B cell (primary cell): ENCODE results near the gene KLHL33. TPM values are rescaled to one million over a fixed set of nuclear protein-coding genes. Genes with fewer than 3 reads are reported as not detected.

ENCODE experiments used
- ATAC-seq: fragments of 200-7000 bp; cut with Tn5 transposase; one replicate; pipeline ENCODE4 v1.10.0; 2021; ENCODE audit warnings: low read depth, mild to moderate bottlenecking, moderate number of reproducible peaks, moderate library complexity
- CTCF ChIA-PET: fragments of 350-600 bp; sonication (Branson Sonifier 250); formaldehyde crosslinking; loops from one replicate; lab custom pipeline; 2021; ENCODE audit warnings: antibody characterized with exemption, inconsistent platforms; lab: Charles Lee
- POLR2A ChIA-PET: fragments of 350-600 bp; sonication (Branson Sonifier 250); formaldehyde crosslinking; loops from one replicate; lab custom pipeline; 2021; ENCODE audit warnings: antibody characterized with exemption; lab: Charles Lee
- DNase-seq: peaks from one replicate; pipeline ENCODE4 v3.0.0; 2013
- H2AFZ ChIP-seq: 2 replicates; pipeline ENCODE4 v1.6.1; 2012; ENCODE audit warnings: mild to moderate bottlenecking, low read depth, low read length; ENCODE audit not compliant: insufficient read depth, poor library complexity, severe bottlenecking
- H3K27ac ChIP-seq, 2 donors: 1 replicate in 1 of 2; 2 replicates in 1 of 2; pipeline ENCODE4 v1.5.1; 2012 to 2013; ENCODE audit warnings: low read length in 2 of 2, mild to moderate bottlenecking in 2 of 2, moderate library complexity in 1 of 2
- H3K27me3 ChIP-seq, 4 experiments: fragments of 200-600 bp in 1 of 4; sonication (generic) in 1 of 4; replicated peaks in 1 of 4; 1 replicate in 2 of 4; 2 replicates in 2 of 4; pipeline versions ENCODE4 v1.6.1 to v1.7.0; 2013 to 2016; ENCODE audit warnings: low read length in 3 of 4, mild to moderate bottlenecking in 2 of 4, mixed read lengths in 1 of 4, moderate library complexity in 1 of 4; ENCODE audit not compliant: insufficient read depth in 4 of 4, control insufficient read depth in 3 of 4; ENCODE audit errors: control extremely low read depth in 1 of 4
- H3K36me3 ChIP-seq, 2 experiments: replicated peaks in 1 of 2; 1 replicate in 1 of 2; 2 replicates in 1 of 2; pipeline versions ENCODE4 v1.6.1 to v1.7.1; 2013; ENCODE audit warnings: low read length in 1 of 2; ENCODE audit not compliant: insufficient read depth in 2 of 2, control insufficient read depth in 1 of 2; ENCODE audit errors: control extremely low read depth in 1 of 2, extremely low read depth in 1 of 2
- H3K4me1 ChIP-seq, 2 donors: fragments of 200-600 bp in 1 of 2; sonication (generic) in 1 of 2; 1 replicate in 1 of 2; 2 replicates in 1 of 2; pipeline versions ENCODE4 v1.5.1 to v1.6.1; 2013 to 2017; ENCODE audit warnings: low read length in 2 of 2; ENCODE audit not compliant: control insufficient read depth in 2 of 2, insufficient read depth in 2 of 2
- H3K4me2 ChIP-seq: replicated peaks from 2 replicates; pipeline ENCODE3; 2012; ENCODE audit warnings: mild to moderate bottlenecking, low read depth, low read length; ENCODE audit not compliant: poor library complexity, severe bottlenecking
- H3K4me3 ChIP-seq, 5 experiments: fragments of 200-600 bp in 1 of 5; sonication (generic) in 1 of 5; 1 replicate in 3 of 5; 2 replicates in 2 of 5; pipeline versions ENCODE4 v1.5.1 to v1.7.0; 2011 to 2016; ENCODE audit warnings: low read length in 4 of 5, mild to moderate bottlenecking in 4 of 5, low read depth in 2 of 5, control low read depth in 1 of 5, moderate library complexity in 1 of 5; ENCODE audit not compliant: insufficient read depth in 1 of 5; ENCODE audit errors: control extremely low read depth in 1 of 5, extremely low read depth in 1 of 5
- H3K79me2 ChIP-seq: fragments of 200-600 bp; sonication (generic); one replicate; pipeline ENCODE4 v1.6.0; 2016; ENCODE audit warnings: low read length; ENCODE audit not compliant: control insufficient read depth, insufficient read depth
- H3K9ac ChIP-seq: fragments of 200-600 bp; sonication (generic); 2 replicates; pipeline ENCODE4 v1.6.1; 2017; ENCODE audit warnings: mild to moderate bottlenecking, low read length, moderate library complexity
- H3K9me3 ChIP-seq, 3 donors: one replicate each; pipeline versions ENCODE4 v1.6.1 to v1.7.1; 2013; ENCODE audit warnings: low read length in 2 of 3; ENCODE audit not compliant: control insufficient read depth in 2 of 3, insufficient read depth in 1 of 3; ENCODE audit errors: control extremely low read depth in 1 of 3
- H4K20me1 ChIP-seq: 2 replicates; pipeline ENCODE4 v1.6.0; 2012; ENCODE audit warnings: mild to moderate bottlenecking, low read length; ENCODE audit not compliant: insufficient read depth, control insufficient read depth, poor library complexity, severe bottlenecking
- H3K27ac Mint-ChIP-seq: one replicate; pipeline ENCODE4 v1.8.0; 2021; ENCODE audit warnings: mixed read lengths
- H3K27me3 Mint-ChIP-seq: one replicate; pipeline ENCODE4 v1.8.0; 2021; ENCODE audit warnings: mixed read lengths
- H3K4me1 Mint-ChIP-seq: one replicate; pipeline ENCODE4 v1.8.0; 2021; ENCODE audit warnings: mixed read lengths
- H3K4me3 Mint-ChIP-seq: one replicate; pipeline ENCODE4 v1.8.0; 2021; ENCODE audit warnings: mixed read lengths
- H3K9me3 Mint-ChIP-seq: one replicate; pipeline ENCODE4 v1.8.0; 2022; ENCODE audit warnings: mixed read lengths; ENCODE audit not compliant: insufficient read depth
- EZH2 ChIP-seq: IDR thresholded peaks from 2 replicates; pipeline ENCODE4 v1.6.1; 2012; ENCODE audit warnings: borderline replicate concordance, low read depth, mild to moderate bottlenecking, moderate library complexity, low read length; ENCODE audit not compliant: insufficient read depth, poor library complexity, severe bottlenecking
- WGBS: methylation state at CpG from one replicate; pipeline ENCODE4 v1.1.5; 2013; ENCODE audit warnings: missing lambda C conversion rate; ENCODE audit not compliant: insufficient coverage; 5-methylcytosine and 5-hydroxymethylcytosine counted together
- intact Hi-C: fragments of 100-400 bp; cut with micrococcal nuclease; formaldehyde crosslinking; loops from one replicate; pipeline ENCODE4 v1.10.0; 2022
- polyA plus RNA-seq: library from polyadenylated mRNA; depleted of rRNA; stranded (reverse); fragments of >200 nt; gene quantifications from 2 replicates; pipeline ENCODE4 v1.2.3, GENCODE V29; 2012
- total RNA-seq, 2 donors: library from RNA; stranded (reverse); fragments of 120-200 nt in 1 of 2; gene quantifications; 1 replicate in 1 of 2; 2 replicates in 1 of 2; pipeline versions ENCODE4 v1.2.3 to v1.2.4, GENCODE V29; 2013 to 2022
- TF ChIP-seq, protein P1 (sequence below): fragments of 200-600 bp; IDR thresholded peaks from one replicate; pipeline ENCODE4 v1.8.0; 2022; ENCODE audit warnings: antibody characterized with exemption, mild to moderate bottlenecking

The KLHL33 gene
- total and polyA plus RNA-seq, 2 donors (not counting 1 experiment from before 2014, with no cell fraction given), result 0.20 to 0.25 TPM

DNA sequence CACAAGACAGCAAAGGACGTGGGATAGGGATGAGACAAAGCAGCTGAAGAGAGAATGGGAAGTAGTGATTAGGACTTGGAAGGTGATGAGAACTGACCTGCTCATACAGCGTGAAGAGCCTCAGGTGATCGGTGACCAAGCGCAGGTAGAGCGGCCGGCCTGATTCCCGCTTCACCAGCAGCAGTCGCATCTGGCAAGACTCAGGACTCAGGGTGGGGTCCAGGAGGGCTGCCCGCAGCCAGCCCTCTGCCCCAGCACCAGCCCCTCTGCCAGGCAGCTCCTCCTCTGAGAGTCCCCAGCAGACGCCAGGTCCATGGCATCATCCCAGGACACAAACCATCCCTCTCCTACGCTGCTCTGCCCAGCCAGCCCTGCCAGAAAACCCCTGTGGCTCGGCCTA lies 53.4 kb downstream of the KLHL33 start:
- ATAC-seq, result no peak
- Histone ChIP-seq H3K9ac (no peak overlapping the region), H4K20me1 (peaks cover 6% of the 10 kb centered on the region), H3K27me3 (no peaks in the 10 kb centered on the region), H3K4me1 (peaks cover 0 to 1% of the 10 kb centered on the region in 2 donors), H3K79me2 (peaks cover 5% of the 10 kb centered on the region), H3K27ac (no peak overlapping the region), H2AFZ (no peak overlapping the region), H3K4me3 (no peak overlapping the region), H3K4me2 (no peak overlapping the region), H3K9me3 (no peaks in the 10 kb centered on the region), H3K36me3 (peaks cover 12 to 97% of the 10 kb centered on the region in 2 experiments)
- peak overlapping the region; percentile 46 for H3K27ac Mint-ChIP-seq
- intact Hi-C loops, result no loop called here
- ChIA-PET CTCF (interaction anchor here (1.0 kb wide), 1 partner anchor 55 kb away, joined by 3 read pairs; no protein-coding TSS in a partner anchor), POLR2A (no interaction called here)
- TF ChIP-seq, protein P1, sequence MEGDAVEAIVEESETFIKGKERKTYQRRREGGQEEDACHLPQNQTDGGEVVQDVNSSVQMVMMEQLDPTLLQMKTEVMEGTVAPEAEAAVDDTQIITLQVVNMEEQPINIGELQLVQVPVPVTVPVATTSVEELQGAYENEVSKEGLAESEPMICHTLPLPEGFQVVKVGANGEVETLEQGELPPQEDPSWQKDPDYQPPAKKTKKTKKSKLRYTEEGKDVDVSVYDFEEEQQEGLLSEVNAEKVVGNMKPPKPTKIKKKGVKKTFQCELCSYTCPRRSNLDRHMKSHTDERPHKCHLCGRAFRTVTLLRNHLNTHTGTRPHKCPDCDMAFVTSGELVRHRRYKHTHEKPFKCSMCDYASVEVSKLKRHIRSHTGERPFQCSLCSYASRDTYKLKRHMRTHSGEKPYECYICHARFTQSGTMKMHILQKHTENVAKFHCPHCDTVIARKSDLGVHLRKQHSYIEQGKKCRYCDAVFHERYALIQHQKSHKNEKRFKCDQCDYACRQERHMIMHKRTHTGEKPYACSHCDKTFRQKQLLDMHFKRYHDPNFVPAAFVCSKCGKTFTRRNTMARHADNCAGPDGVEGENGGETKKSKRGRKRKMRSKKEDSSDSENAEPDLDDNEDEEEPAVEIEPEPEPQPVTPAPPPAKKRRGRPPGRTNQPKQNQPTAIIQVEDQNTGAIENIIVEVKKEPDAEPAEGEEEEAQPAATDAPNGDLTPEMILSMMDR, result no peak
- TF ChIP-seq EZH2, result no peak
- no peaks in the 10 kb centered on the region for H3K9me3 Mint-ChIP-seq
- no peak overlapping the region for H3K4me3 Mint-ChIP-seq
- H3K27me3 Mint-ChIP-seq, result no peaks in the 10 kb centered on the region
- H3K4me1 Mint-ChIP-seq, result peaks cover under 1% of the 10 kb centered on the region
- no peak for DNase-seq
- 93% methylated on average over 12 of the region's 12 CpGs for WGBS

DNA sequence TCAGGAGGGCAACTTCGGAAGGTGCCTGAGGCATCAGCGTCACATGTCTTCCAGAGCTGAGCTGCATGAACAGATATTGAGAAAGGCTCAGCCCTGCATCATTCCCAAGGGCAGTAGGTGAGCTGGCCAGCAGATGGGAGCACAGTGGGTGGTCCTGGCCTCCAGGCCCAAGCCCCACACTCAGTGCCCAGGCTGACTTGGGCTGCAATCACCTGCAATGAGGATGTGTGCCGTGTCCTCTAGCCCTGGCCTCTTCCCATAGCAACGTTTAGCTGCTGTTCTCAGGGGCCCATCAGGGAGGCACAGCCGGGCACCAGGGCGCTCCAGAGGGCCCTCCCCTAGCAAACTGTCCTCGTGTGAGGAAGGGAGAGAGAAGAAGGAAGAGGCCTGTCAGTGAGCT lies 54.6 kb downstream of the KLHL33 start:
- H3K36me3 ChIP-seq, result peaks cover 8 to 99% of the 10 kb centered on the region in 2 experiments
- H3K4me1 Mint-ChIP-seq, result no peaks in the 10 kb centered on the region
- H3K4me3 ChIP-seq, result no peak overlapping the region
- no peaks in the 10 kb centered on the region for H3K9me3 ChIP-seq
- no peak overlapping the region for H3K27ac ChIP-seq
- H3K4me3 Mint-ChIP-seq, result no peak overlapping the region
- no peaks in the 10 kb centered on the region for H3K27me3 Mint-ChIP-seq
- peaks cover 5% of the 10 kb centered on the region for H3K79me2 ChIP-seq
- H3K27ac Mint-ChIP-seq, result no peak overlapping the region
- H2AFZ ChIP-seq, result no peak overlapping the region
- POLR2A ChIA-PET, result no interaction called here
- 94% methylated on average over 5 of the region's 7 CpGs for WGBS
- DNase-seq (no peak), ATAC-seq (no peak)
- no peak overlapping the region for H3K9ac ChIP-seq
- TF ChIP-seq EZH2, result no peak
- TF ChIP-seq, protein P1, result no peak
- no peaks in the 10 kb centered on the region for H3K4me1 ChIP-seq
- intact Hi-C loops, result no loop called here
- H3K27me3 ChIP-seq, result no peaks in the 10 kb centered on the region
- CTCF ChIA-PET, result no interaction called here
- no peaks in the 10 kb centered on the region for H3K9me3 Mint-ChIP-seq
- H4K20me1 ChIP-seq, result peaks cover 1% of the 10 kb centered on the region
- H3K4me2 ChIP-seq, result no peak overlapping the region
